H1 (cell line): ENCODE measurements around the gene ZFP1. TPM values are rescaled to one million over a fixed set of nuclear protein-coding genes. Genes with fewer than 3 reads are reported as not detected.

Experiments used
- HDAC2 ChIP-seq, 2 experiments: fragments of 300-600 bp in 1 of 2; sonication (generic) in 1 of 2; IDR thresholded peaks; 2 replicates each; pipeline ENCODE4 v1.6.1; 2011 to 2012; ENCODE audit warnings: low read depth in 2 of 2, low read length in 2 of 2, mild to moderate bottlenecking in 2 of 2, moderate library complexity in 2 of 2, borderline replicate concordance in 1 of 2, inconsistent platforms in 1 of 2
- SIN3A ChIP-seq, 2 experiments: IDR thresholded peaks in 1 of 2; conservative IDR thresholded peaks in 1 of 2; 2 replicates each; pipeline ENCODE4 v1.6.1; 2011 to 2012; ENCODE audit warnings: low read length in 2 of 2, improper control_type of control experiment in 1 of 2, low read depth in 1 of 2, mild to moderate bottlenecking in 1 of 2
- TEAD4 ChIP-seq: IDR thresholded peaks from 2 replicates; pipeline ENCODE4 v1.6.1; 2012; ENCODE audit warnings: low read depth, low read length, inconsistent platforms, mixed read lengths
- polyA plus RNA-seq, 7 experiments: library from polyadenylated mRNA; depleted of rRNA in 3 of 7; stranded (reverse) in 5 of 7; unstranded in 2 of 7; fragments of >200 nt in 5 of 7; fragments of 200-250 nt in 2 of 7; gene quantifications; 1 replicate in 5 of 7; 2 replicates in 1 of 7; 4 replicates in 1 of 7; pipeline versions ENCODE4 v1.2.1 to v1.2.3, GENCODE V29; 2011 to 2013; ENCODE audit warnings: missing spikeins in 2 of 7, mixed read lengths in 2 of 7
- total RNA-seq: library from RNA; stranded (reverse); fragmentation: NEBNext Ultra II Directional; extraction: Animal tissue kit (Norgen Biotek cat#: 25700); gene quantifications from 2 replicates; pipeline ENCODE4 v1.2.1, GENCODE V29; 2021
- TF ChIP-seq, protein P1 (sequence below): fragments of 300-600 bp; sonication (generic); IDR thresholded peaks from 2 replicates; pipeline ENCODE4 v1.7.1; 2012; ENCODE audit warnings: low read length, moderate library complexity, mild to moderate bottlenecking, inconsistent platforms; ENCODE audit not compliant: insufficient replicate concordance
- TF ChIP-seq, protein P2 (sequence below): IDR thresholded peaks from 2 replicates; pipeline ENCODE4 v1.6.1; 2012; ENCODE audit warnings: low read length, inconsistent platforms

The ZFP1 gene
- total and polyA plus RNA-seq, 2 of the 8 experiments (the other 6 are each of a cell fraction or from before 2014, with no cell fraction given) = 4.0 to 11.2 TPM

DNA sequence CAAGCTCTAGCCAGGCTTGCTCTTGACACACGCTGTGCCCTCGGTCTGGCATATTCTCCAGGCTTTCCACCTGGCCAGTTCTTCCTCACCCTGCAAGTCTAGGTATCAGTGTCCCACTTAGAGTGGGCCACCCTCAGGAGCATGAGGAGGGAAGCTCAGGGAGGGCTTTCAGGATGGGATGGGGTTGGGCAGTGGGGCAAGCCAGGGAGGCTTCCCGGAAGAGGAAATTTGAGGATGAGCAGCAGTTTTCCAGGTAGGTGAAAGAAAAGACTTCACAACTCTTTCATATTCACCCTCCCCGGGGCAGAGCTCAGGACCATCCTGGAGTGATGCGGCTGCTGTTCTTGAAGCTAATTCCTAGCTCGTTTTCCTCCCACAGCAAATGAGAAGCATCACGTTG lies 17.2 kb upstream of the ZFP1 start (continued):
- TF ChIP-seq SIN3A (conservative IDR thresholded peaks at IDR 0.05 in 1 of 2, IDR thresholded peaks at IDR 0.05 in 1 of 2; ENCODE audit: low read depth in 1 of 2, low read length in 2 of 2) (no peak), TEAD4 (no peak), HDAC2 (IDR thresholded peaks at IDR 0.05; ENCODE audit: borderline replicate concordance in 1 of 2, low read depth in 2 of 2, low read length in 2 of 2) (no peak)
- TF ChIP-seq, protein P1, sequence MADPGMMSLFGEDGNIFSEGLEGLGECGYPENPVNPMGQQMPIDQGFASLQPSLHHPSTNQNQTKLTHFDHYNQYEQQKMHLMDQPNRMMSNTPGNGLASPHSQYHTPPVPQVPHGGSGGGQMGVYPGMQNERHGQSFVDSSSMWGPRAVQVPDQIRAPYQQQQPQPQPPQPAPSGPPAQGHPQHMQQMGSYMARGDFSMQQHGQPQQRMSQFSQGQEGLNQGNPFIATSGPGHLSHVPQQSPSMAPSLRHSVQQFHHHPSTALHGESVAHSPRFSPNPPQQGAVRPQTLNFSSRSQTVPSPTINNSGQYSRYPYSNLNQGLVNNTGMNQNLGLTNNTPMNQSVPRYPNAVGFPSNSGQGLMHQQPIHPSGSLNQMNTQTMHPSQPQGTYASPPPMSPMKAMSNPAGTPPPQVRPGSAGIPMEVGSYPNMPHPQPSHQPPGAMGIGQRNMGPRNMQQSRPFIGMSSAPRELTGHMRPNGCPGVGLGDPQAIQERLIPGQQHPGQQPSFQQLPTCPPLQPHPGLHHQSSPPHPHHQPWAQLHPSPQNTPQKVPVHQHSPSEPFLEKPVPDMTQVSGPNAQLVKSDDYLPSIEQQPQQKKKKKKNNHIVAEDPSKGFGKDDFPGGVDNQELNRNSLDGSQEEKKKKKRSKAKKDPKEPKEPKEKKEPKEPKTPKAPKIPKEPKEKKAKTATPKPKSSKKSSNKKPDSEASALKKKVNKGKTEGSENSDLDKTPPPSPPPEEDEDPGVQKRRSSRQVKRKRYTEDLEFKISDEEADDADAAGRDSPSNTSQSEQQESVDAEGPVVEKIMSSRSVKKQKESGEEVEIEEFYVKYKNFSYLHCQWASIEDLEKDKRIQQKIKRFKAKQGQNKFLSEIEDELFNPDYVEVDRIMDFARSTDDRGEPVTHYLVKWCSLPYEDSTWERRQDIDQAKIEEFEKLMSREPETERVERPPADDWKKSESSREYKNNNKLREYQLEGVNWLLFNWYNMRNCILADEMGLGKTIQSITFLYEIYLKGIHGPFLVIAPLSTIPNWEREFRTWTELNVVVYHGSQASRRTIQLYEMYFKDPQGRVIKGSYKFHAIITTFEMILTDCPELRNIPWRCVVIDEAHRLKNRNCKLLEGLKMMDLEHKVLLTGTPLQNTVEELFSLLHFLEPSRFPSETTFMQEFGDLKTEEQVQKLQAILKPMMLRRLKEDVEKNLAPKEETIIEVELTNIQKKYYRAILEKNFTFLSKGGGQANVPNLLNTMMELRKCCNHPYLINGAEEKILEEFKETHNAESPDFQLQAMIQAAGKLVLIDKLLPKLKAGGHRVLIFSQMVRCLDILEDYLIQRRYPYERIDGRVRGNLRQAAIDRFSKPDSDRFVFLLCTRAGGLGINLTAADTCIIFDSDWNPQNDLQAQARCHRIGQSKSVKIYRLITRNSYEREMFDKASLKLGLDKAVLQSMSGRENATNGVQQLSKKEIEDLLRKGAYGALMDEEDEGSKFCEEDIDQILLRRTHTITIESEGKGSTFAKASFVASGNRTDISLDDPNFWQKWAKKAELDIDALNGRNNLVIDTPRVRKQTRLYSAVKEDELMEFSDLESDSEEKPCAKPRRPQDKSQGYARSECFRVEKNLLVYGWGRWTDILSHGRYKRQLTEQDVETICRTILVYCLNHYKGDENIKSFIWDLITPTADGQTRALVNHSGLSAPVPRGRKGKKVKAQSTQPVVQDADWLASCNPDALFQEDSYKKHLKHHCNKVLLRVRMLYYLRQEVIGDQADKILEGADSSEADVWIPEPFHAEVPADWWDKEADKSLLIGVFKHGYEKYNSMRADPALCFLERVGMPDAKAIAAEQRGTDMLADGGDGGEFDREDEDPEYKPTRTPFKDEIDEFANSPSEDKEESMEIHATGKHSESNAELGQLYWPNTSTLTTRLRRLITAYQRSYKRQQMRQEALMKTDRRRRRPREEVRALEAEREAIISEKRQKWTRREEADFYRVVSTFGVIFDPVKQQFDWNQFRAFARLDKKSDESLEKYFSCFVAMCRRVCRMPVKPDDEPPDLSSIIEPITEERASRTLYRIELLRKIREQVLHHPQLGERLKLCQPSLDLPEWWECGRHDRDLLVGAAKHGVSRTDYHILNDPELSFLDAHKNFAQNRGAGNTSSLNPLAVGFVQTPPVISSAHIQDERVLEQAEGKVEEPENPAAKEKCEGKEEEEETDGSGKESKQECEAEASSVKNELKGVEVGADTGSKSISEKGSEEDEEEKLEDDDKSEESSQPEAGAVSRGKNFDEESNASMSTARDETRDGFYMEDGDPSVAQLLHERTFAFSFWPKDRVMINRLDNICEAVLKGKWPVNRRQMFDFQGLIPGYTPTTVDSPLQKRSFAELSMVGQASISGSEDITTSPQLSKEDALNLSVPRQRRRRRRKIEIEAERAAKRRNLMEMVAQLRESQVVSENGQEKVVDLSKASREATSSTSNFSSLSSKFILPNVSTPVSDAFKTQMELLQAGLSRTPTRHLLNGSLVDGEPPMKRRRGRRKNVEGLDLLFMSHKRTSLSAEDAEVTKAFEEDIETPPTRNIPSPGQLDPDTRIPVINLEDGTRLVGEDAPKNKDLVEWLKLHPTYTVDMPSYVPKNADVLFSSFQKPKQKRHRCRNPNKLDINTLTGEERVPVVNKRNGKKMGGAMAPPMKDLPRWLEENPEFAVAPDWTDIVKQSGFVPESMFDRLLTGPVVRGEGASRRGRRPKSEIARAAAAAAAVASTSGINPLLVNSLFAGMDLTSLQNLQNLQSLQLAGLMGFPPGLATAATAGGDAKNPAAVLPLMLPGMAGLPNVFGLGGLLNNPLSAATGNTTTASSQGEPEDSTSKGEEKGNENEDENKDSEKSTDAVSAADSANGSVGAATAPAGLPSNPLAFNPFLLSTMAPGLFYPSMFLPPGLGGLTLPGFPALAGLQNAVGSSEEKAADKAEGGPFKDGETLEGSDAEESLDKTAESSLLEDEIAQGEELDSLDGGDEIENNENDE = no peak
- TF ChIP-seq, protein P2, sequence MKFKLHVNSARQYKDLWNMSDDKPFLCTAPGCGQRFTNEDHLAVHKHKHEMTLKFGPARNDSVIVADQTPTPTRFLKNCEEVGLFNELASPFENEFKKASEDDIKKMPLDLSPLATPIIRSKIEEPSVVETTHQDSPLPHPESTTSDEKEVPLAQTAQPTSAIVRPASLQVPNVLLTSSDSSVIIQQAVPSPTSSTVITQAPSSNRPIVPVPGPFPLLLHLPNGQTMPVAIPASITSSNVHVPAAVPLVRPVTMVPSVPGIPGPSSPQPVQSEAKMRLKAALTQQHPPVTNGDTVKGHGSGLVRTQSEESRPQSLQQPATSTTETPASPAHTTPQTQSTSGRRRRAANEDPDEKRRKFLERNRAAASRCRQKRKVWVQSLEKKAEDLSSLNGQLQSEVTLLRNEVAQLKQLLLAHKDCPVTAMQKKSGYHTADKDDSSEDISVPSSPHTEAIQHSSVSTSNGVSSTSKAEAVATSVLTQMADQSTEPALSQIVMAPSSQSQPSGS = no peak
